Stimulated activated CD8-positive, alpha-beta memory T cell treated with anti-CD3 and anti-CD28 coated beads, Interleukin-4, amount 100 ng/mL, for 48 hours (primary cell): Measurements from ENCODE around the gene E2F1.
"Not testable (repeated sequence)": the region's sequence is repeated elsewhere in the genome, so short reads cannot be mapped to it uniquely, and the experiment has no call there.

Experiments
- DNase-seq: peaks from one replicate; pipeline ENCODE4 v3.0.0-alpha.2; 2020

Gene E2F1

GRCh38 chr20:33710681-33711445 is 24.7 kb upstream of the E2F1 start:
- no peak for DNase-seq

- DNase-seq, result no peak
These were observed 23.8 kb upstream of the E2F1 start for GRCh38 chr20:33709905-33710541.

- DNase-seq, result peak; percentile 38
These were observed 23.2 kb upstream of the E2F1 start for GRCh38 chr20:33709398-33709797.

GRCh38 chr20:33707668-33708067 is 21.5 kb upstream of the E2F1 start:
- DNase-seq, result no peak

- DNase-seq, result no peak
These were observed 18.2 kb upstream of the E2F1 start for GRCh38 chr20:33704197-33704924.

GRCh38 chr20:33703498-33704137 is 17.4 kb upstream of the E2F1 start:
- DNase-seq, result no peak

- DNase-seq, result no peak
These were observed 16.7 kb upstream of the E2F1 start for GRCh38 chr20:33702861-33703260.

- no peak for DNase-seq
These were observed 15.7 kb upstream of the E2F1 start for GRCh38 chr20:33701629-33702450.

- DNase-seq, result not testable (repeated sequence)
These were observed 14.7 kb upstream of the E2F1 start for GRCh38 chr20:33700696-33701441.

GRCh38 chr20:33698966-33699365 is 12.8 kb upstream of the E2F1 start:
- DNase-seq, result not testable (repeated sequence)

GRCh38 chr20:33697129-33697528 is 10.9 kb upstream of the E2F1 start:
- no peak for DNase-seq

- DNase-seq, result no peak
These were observed 10.3 kb upstream of the E2F1 start for GRCh38 chr20:33696448-33696847.

- DNase-seq, result no peak
These were observed 8.4 kb upstream of the E2F1 start for GRCh38 chr20:33694639-33695012.

GRCh38 chr20:33693741-33694638 is 7.8 kb upstream of the E2F1 start:
- DNase-seq, result no peak

GRCh38 chr20:33693289-33693688 is 7.1 kb upstream of the E2F1 start:
- no peak for DNase-seq

GRCh38 chr20:33689973-33690372 is 3.8 kb upstream of the E2F1 start:
- DNase-seq, result peak; percentile 75

- no peak for DNase-seq
These were observed 3.3 kb upstream of the E2F1 start for GRCh38 chr20:33689493-33689892.

GRCh38 chr20:33688938-33689424 is 2.8 kb upstream of the E2F1 start:
- DNase-seq, result no peak

- DNase-seq, result no peak
These were observed 2.1 kb upstream of the E2F1 start for GRCh38 chr20:33687993-33688937.
